ENCODE results near the gene POLE2. TPM values are rescaled to one million over a fixed set of nuclear protein-coding genes. Genes with fewer than 3 reads are reported as not detected.

Gene POLE2
- total and polyA plus RNA-seq, 2 of the 13 experiments (the other 11 are each of a cell fraction or from before 2014, with no cell fraction given), result 16.6 to 37.0 TPM

GRCh38 chr14:49612251-49612650 is 75.8 kb downstream of the POLE2 start:
- WGBS (ENCODE audit: low lambda C conversion rate), result 96% methylated on average over 4 of the region's 4 CpGs
- in situ Hi-C loops (cut with HindIII; ENCODE audit: extremely low pct_ligation_motif_present, low pct_unique_long_range_greater_than_20kb), result no loop called here
- CTCF ChIA-PET (ENCODE audit: low intra/inter-chr PET ratio, low total read pairs), result no interaction called here

GRCh38 chr14:49607583-49607982 is 80.4 kb downstream of the POLE2 start:
- Histone ChIP-seq H3K4me2 (ENCODE audit: low read depth, low read length) (no peak overlapping the region), H3K79me2 (ENCODE audit: insufficient read depth, low read length) (no peaks in the 10 kb centered on the region), H3K4me1 (ENCODE audit: insufficient read depth, low read length) (peaks cover 12% of the 10 kb centered on the region), H3K9me3 (ENCODE audit: low read length) (no peaks in the 10 kb centered on the region), H2AFZ (ENCODE audit: low read length) (no peak overlapping the region), H3K9ac (ENCODE audit: insufficient read depth, low read depth, low read length) (no peak overlapping the region), H3K4me3 (replicated peaks in 1 of 3; ENCODE audit: insufficient read depth in 1 of 3, low read depth in 2 of 3, low read length in 3 of 3) (no peak overlapping the region), H3K27ac (ENCODE audit: extremely low read length, insufficient read depth, low read length) (no peak overlapping the region), H3K36me3 (replicated peaks in 1 of 2; ENCODE audit: control insufficient read depth in 1 of 2, insufficient read depth in 2 of 2, low read length in 2 of 2) (peaks cover 1 to 19% of the 10 kb centered on the region in 2 experiments; a peak in 4 of 5 replicates), H4K20me1 (ENCODE audit: insufficient read depth, low read length) (no peaks in the 10 kb centered on the region), H3K27me3 (ENCODE audit: control insufficient read depth in 1 of 2, insufficient read depth in 2 of 2, low read length in 2 of 2) (no peaks in the 10 kb centered on the region)
- ChIA-PET POLR2A (interaction anchor here (3.1 kb wide), 1 partner anchor 13 kb away, joined by 11 read pairs; the partner anchor contains the start of genes MGAT2 and RPL36AL), CTCF (ENCODE audit: low intra/inter-chr PET ratio, low total read pairs) (no interaction called here)
- in situ Hi-C loops (cut with HindIII; ENCODE audit: extremely low pct_ligation_motif_present, low pct_unique_long_range_greater_than_20kb) (no loop called here), intact Hi-C loops (cut with micrococcal nuclease; ENCODE audit: unreplicated experiment) (no loop called here)
- FAIRE-seq, result no peak
- ATAC-seq, result no peak
- no TSS peak for BruUV-seq (replicated peaks)
- no peak for DNase-seq (ENCODE audit: low spot score)
- TF ChIP-seq ATF1 (CRISPR knock-in tag; IDR thresholded peaks at IDR 0.05), result no peak
- no peak for TF ChIP-seq TRIM22 (IDR thresholded peaks at IDR 0.05)
- no peak for TF ChIP-seq ZUFSP (CRISPR knock-in tag; IDR thresholded peaks at IDR 0.05; ENCODE audit: borderline replicate concordance)
- no peak for TF ChIP-seq TFDP2 (CRISPR knock-in tag; IDR thresholded peaks at IDR 0.05)
- TF ChIP-seq ZNF430 (CRISPR knock-in tag; IDR thresholded peaks at IDR 0.05), result no peak
- TF ChIP-seq ZMAT5 (CRISPR knock-in tag; IDR thresholded peaks at IDR 0.05; ENCODE audit: borderline replicate concordance, low read depth), result no peak
- no peak for TF ChIP-seq NFE2 (CRISPR knock-in tag; IDR thresholded peaks at IDR 0.05)
- 98% methylated on average over 6 of the region's 6 CpGs for WGBS (ENCODE audit: low lambda C conversion rate)

More at GRCh38 chr14:49612251-49612650, 75.8 kb downstream of the POLE2 start:
- no peak for DNase-seq (ENCODE audit: low spot score)
- POLR2A ChIA-PET, result interaction anchor here (2.3 kb wide), 1 partner anchor 9 kb away, joined by 14 read pairs; the partner anchor contains the start of genes MGAT2 and RPL36AL
- ATAC-seq, result no peak
- no peak overlapping the region for H3K4me3 ChIP-seq (replicated peaks in 1 of 3; ENCODE audit: insufficient read depth in 1 of 3, low read depth in 2 of 3, low read length in 3 of 3)
- no peaks in the 10 kb centered on the region for H3K79me2 ChIP-seq (ENCODE audit: insufficient read depth, low read length)
- BruUV-seq (replicated peaks), result no TSS peak
- intact Hi-C loops (cut with micrococcal nuclease; ENCODE audit: unreplicated experiment), result no loop called here
- no peaks in the 10 kb centered on the region for H3K27me3 ChIP-seq (ENCODE audit: control insufficient read depth in 1 of 2, insufficient read depth in 2 of 2, low read length in 2 of 2)
- no peaks in the 10 kb centered on the region for H3K9me3 ChIP-seq (ENCODE audit: low read length)
- no peak for FAIRE-seq
- no peak overlapping the region for H3K9ac ChIP-seq (ENCODE audit: insufficient read depth, low read depth, low read length)
- H3K4me2 ChIP-seq (ENCODE audit: low read depth, low read length), result no peak overlapping the region
- TF ChIP-seq JDP2 (CRISPR knock-in tag; IDR thresholded peaks at IDR 0.05; ENCODE audit: borderline replicate concordance) (no peak), ZZZ3 (CRISPR knock-in tag; IDR thresholded peaks at IDR 0.05; ENCODE audit: borderline replicate concordance) (no peak), SRSF1 (optimal IDR thresholded peaks at IDR 0.05; ENCODE audit: low read depth, low read length) (no peak)
- H3K36me3 ChIP-seq (replicated peaks in 1 of 2; ENCODE audit: control insufficient read depth in 1 of 2, insufficient read depth in 2 of 2, low read length in 2 of 2), result peaks cover 1 to 10% of the 10 kb centered on the region in 2 experiments; a peak in 1 of 5 replicates
- H4K20me1 ChIP-seq (ENCODE audit: insufficient read depth, low read length), result no peaks in the 10 kb centered on the region; the same call in 1 of the 2 replicates
- H3K4me1 ChIP-seq (ENCODE audit: insufficient read depth, low read length), result peaks cover 13% of the 10 kb centered on the region
- H3K27ac ChIP-seq (ENCODE audit: extremely low read length, insufficient read depth, low read length), result no peak overlapping the region
- H2AFZ ChIP-seq (ENCODE audit: low read length), result no peak overlapping the region
